Endometrial microvascular endothelial cells (primary cell): ENCODE measurements around the gene NEURL1. TPM values are rescaled to one million over a fixed set of nuclear protein-coding genes. Genes with fewer than 3 reads are reported as not detected.

Experiments used
- in situ Hi-C: cut with HindIII; loops from 2 replicates; pipeline ENCODE4 v1.10.0; 2017; ENCODE audit warnings: low sequenced_read_pairs, low pct_unique_long_range_greater_than_20kb; ENCODE audit errors: inconsistent ontology term
- total RNA-seq: library from RNA; depleted of rRNA; stranded (reverse); fragments of >200 nt; gene quantifications from one replicate; pipeline ENCODE4 v1.2.3, GENCODE V29; 2015; ENCODE audit errors: inconsistent ontology term

The NEURL1 gene
- total RNA-seq, 1 donor from 2014 or later: not detected

GRCh38 chr10:103457896-103458583 is 35.5 kb upstream of the NEURL1 start:
- in situ Hi-C loops: no loop called here

DNA sequence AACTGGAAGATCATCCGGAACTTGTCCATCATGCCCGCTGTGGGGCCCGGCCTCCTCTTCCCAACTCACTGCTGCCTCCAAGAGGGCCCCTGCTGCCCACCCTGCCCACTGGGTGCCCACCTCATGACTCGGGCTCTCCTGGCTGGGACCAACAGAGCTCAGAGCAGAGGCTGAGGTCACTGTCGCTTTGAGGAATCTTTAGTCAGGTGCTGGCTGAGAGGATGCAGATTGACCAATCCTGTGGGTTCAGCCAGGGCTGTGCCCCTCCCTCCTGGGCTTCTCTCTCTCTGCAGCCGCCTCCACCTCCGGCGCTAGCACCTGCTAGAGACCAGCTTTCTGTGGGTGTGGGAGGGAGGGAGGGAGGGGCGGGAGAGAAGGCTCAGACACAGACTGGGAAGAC is 34.8 kb upstream of the NEURL1 start, which contains the start of gene CALHM1:
Gene CALHM1, minus strand, starts transcription at position 181 of the 400 bp plus-strand sequence. Its CDS starts 149 bp downstream, at position 32.
- in situ Hi-C loops: no loop called here

DNA sequence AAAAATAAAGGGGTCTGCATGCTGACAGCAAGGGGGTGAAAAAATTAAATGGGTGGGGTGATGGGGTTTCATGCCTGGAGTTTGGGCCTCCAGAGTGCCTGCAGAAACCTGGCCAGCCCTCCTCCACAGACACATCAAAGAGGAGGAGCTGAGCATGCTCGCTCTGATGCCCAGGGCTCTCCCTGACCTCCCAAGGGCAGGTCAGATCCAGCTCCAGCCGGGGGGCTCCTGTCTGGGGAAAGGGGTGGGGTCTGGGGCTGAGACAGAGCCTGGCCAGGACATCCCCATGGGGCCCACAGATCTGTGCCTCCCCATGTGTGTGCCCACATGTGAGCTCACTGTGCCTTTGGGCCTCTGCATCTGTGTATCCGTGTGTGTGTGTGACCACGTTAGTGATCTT is 33.9 kb upstream of the NEURL1 start:
- in situ Hi-C loops: no loop called here

- in situ Hi-C loops: no loop called here
Measured at GRCh38 chr10:103463499-103463898, 30.0 kb upstream of the NEURL1 start.

DNA sequence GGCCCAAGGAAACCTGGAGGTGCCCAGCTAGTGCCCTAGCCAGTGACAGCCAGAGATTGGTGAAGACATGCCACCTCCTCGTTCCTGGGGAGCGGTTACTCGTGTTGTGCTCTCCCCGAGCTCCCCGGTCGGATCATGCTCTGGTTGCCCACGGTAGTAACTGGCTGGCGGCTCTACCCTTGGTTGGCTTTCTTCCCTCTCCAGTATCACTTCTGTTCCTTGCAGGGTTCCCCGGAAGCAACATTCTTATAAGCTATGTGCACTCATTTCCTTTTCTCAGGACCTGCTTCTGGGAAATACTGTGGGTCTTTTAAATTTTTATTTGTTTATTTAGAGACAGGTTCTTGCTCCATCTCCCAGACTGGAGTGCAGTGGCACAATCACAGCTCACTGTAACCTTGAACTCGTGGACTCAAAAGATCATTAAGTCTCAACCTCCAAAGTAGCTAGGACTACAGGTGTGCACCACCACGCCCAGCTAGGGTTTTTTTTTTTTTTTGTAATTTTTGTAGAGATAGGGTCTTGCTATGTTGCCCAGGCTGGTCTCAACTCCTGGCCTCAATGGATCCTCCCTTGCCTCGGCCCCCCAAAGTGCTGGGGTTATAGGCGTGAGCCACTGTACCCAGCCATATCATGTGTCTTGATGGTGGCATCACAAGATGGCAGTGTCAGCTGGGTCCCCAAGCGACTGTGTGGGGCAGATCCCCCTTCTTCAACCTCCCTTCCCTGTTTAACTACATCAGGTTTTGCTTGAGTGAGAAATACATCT is 27.9 kb upstream of the NEURL1 start:
- in situ Hi-C loops: no loop called here

DNA sequence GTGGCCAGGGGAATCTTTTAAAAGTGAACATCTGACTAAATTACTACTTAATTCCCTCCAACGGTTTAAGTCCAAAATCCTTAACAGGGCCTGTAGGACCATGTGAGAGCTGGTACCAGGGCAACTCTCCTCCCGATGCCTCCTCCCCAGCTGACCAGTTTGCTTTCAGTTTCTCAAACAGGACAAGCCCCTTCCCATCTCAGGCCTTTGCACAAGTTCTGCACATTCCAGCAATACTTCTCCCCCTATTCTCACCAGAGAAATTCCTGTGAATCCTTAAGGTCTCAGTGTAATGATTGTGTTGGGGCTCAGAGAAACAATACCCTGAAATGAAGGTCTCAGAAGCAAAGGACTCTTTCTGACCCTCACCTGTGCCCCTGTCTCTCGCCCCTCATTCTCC is 26.8 kb upstream of the NEURL1 start:
- in situ Hi-C loops: no loop called here

DNA sequence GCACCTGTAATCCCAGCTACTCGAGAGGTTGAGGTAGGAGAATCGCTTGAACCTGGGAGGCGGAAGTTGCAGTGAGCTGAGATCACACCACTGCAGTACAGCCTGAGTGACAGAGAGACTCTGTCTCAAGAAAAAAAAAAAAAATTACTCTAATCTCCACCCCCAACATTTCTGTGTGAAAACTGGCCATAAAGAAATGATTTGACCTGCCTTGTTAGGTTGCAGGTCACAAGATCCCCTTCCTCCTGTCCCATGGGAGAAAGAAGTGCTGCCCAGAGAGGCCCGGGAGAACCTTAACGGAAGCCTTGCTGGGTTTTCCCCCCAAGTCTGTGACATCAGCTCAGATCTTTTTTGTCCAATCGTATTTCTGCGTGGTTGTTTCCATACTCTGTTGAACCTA is 26.1 kb upstream of the NEURL1 start:
- in situ Hi-C loops: no loop called here

DNA sequence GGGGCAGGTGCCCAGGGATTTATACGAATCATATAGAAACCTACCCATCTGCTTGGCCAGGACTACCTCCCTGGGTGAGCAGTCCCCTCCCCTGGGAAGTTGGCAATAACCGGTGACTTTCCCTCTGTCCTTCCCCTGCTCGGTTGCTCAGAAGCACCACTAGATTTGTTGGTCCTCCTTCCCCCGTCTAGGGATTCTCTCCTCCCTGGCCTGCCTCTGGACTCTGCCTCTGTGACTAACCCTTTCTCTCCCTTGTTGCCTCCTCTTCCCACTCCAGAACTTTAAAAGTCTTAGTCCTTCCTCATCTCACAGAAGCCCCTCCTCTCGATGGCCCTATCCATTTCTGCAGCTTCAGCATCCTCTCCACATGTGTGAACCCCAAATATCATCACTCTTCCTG is 24.3 kb upstream of the NEURL1 start:
- in situ Hi-C loops: no loop called here

- in situ Hi-C loops: no loop called here
Measured at GRCh38 chr10:103470761-103471653, 22.5 kb upstream of the NEURL1 start.

DNA sequence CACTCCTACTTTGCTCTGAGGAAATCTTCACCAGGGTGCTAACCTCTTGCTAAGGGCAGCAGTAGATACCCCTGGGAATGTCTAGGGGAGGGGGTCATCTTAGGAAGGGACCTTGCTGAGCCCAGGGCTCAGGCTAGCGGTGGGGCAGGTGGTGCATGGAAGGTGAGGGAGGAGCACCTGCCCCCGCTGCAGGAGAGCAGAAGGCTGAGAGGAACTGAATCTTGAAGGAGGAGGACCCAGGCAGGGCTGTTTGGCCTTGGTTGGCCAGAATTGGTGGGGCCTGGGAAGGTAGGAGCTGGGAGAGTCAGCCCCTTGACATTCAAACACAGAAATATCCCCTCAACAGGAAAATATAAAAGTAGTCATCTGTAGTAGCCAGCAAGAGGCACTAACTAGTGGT is 21.5 kb upstream of the NEURL1 start:
- in situ Hi-C loops: no loop called here

- in situ Hi-C loops: no loop called here
Measured at GRCh38 chr10:103473261-103473671, 20.2 kb upstream of the NEURL1 start.

DNA sequence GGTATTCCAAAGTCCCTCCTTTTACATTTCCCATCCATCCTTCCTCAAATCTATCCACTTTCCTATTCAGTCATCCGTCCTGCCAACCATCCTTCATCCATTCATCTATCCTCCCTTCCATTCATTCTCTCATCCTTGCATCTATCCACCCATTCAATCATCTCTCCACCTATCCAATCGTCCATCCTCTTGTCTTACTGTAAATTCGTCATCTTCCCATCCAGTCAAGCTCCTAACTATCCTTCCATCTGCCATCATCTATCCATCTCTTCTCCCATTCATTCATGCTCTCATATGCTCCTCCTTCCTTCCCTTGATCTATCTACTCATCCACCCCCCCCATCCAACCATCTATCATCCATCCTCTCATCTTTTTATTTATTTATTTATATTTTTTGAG is 19.4 kb upstream of the NEURL1 start:
- in situ Hi-C loops: no loop called here

GRCh38 chr10:103475437-103475836 is 18.1 kb upstream of the NEURL1 start:
- in situ Hi-C loops: no loop called here

DNA sequence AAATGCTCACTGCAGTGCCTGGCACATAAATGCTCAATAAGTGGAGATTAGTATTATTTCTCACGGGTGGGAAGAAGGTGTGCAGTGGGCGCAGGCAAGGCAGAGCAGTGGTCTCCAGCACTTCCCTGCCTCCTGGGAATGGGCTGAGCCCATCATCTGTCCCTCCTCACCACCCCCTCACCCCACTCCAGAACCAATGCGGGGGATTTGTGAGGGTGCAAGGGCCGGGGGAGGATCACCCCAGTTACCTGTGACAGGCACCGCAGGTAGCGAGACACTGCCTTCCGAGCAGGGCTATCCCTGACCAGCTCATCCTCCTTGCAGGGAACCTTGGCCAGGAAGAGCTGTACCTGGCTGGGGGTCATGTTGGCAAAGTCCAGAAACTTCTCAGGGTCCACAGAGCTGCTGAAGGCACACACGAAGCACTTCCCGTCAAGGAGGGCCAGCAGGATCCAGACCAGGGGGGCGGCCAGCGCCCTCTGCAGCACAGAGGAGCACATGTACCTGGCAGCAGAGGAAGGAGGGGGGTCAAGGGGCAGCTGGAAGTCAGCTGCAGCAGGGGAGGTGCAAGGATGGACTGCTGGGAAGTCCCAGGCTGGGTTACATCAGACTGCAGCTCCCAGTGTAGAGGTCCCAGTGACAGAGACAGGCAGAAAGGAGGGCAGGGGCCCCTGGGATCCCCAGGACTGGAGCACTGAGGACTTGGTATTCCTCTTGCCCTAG is 17.3 kb upstream of the NEURL1 start:
- in situ Hi-C loops: no loop called here

DNA sequence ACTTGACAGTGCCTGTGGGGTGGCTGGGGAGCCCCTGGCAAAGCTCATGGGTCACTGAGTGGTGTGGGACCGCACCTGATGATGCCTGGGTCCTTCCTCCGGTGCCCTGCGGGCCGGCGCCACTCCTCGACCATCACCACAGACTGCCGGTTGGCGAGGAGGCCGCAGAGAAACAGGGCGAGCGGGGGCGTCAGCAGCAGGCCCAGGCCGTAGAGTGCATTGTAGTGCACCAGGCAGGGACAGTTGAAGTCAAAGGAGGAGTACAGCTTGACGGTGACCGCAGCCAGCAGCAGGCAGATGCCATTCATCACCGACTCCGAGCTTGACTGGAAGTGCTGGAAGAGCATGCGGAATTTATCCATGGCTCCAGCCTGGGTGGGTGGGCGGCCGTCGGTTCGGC is 14.8 kb upstream of the NEURL1 start:
- in situ Hi-C loops: no loop called here

DNA sequence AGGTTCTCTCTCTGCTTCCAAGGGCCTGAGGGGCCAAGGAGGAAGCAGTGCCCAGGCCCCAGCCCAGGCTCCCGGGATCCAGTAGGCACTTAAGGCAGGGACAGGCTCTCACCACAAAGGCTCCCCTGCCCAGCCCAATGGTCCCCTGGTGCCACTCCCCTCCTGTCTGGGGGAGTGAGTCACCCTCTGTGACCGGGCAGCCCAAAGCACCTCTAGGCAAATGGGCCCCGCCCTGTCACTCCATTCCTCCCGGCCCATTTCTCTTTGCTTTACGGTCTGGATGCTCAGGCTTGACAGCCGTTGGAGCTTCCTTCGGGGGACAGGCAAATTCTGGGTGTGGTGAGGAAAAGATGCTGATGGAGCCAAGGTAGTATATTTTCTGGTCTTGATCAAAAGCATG is 14.4 kb upstream of the NEURL1 start, which contains the start of gene CALHM3:
Gene CALHM3, minus strand, starts transcription at position 106 of the 400 bp plus-strand sequence. CDS start 208 bp downstream, outside the sequence.
- in situ Hi-C loops: no loop called here

DNA sequence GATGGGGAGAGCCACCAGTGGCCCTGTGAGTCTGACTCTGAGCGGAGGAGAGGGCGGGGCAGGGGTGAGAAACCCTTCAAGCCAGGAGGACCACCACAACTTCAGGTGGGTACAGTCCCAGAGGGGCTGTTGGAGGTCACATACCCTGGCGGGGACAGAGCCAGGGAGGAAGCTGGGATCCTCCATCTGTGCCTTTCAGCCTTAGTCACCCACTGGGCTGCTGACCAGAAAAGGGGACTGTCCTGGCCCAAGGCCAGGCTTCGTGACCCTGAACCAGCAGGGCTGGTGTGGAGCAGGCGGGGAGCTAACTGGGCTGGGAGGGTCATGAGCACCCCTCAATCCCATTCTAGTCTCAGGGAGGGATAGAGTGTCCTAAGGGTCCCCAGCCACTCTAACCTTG is 13.0 kb upstream of the NEURL1 start:
- in situ Hi-C loops: no loop called here

DNA sequence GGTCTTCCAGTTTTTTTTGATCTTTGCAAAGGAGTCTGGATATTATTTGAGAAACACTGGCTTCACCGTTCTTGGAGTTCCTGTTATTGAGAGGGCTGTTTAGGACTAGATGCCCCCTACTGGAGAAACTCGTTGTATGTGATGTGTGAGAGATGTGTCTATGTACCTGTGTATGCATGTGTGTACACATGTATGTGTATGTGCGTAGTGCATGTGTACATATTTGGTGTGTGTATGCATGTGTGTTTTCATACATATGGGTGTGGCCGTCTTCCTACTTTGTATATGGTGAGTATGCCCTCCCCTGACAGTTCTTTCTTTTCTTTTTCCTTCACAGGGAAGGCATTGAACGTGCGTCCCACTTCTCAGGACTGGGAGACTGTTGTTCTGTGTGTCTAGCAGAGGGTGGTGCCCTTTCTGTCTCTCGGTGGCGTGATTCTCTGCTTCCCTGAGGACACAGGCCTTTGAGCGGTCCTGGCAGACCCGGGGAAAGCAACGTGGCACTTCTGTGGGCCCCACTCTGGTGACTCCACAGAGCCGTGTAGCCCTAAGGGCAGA is 11.5 kb upstream of the NEURL1 start:
- in situ Hi-C loops: no loop called here
